H9 (cell line): ENCODE data around the gene ARPP21. TPM values are rescaled to one million over a fixed set of nuclear protein-coding genes. Genes with fewer than 3 reads are reported as not detected.

ENCODE experiments used
- DNase-seq: peaks from one replicate; pipeline ENCODE4 v3.0.0-alpha.2; 2017
- H2AFZ ChIP-seq: one replicate; pipeline ENCODE4 v1.6.1; 2013; ENCODE audit warnings: mild to moderate bottlenecking, low read length, control low read depth, moderate library complexity
- H2AK5ac ChIP-seq: 2 replicates; pipeline ENCODE4 v1.6.1; 2013; ENCODE audit warnings: low read length, control low read depth, mixed read lengths; ENCODE audit not compliant: insufficient read length
- H2BK120ac ChIP-seq: one replicate; pipeline ENCODE4 v1.6.1; 2013; ENCODE audit warnings: low read depth, mild to moderate bottlenecking, low read length, control low read depth, inconsistent platforms; ENCODE audit not compliant: poor library complexity, severe bottlenecking
- H2BK12ac ChIP-seq: 2 replicates; pipeline ENCODE4 v1.6.1; 2013; ENCODE audit warnings: low read length, control low read depth, mixed read lengths, low read depth; ENCODE audit not compliant: insufficient read length
- H2BK15ac ChIP-seq: 2 replicates; pipeline ENCODE4 v1.6.1; 2013; ENCODE audit warnings: low read depth, low read length, control low read depth
- H2BK20ac ChIP-seq: one replicate; pipeline ENCODE4 v1.6.1; 2013; ENCODE audit warnings: low read depth, mild to moderate bottlenecking, low read length, control low read depth, inconsistent platforms; ENCODE audit not compliant: poor library complexity, severe bottlenecking
- H2BK5ac ChIP-seq: 2 replicates; pipeline ENCODE4 v1.6.1; 2013; ENCODE audit warnings: low read length, control low read depth, mixed read lengths; ENCODE audit not compliant: insufficient read length
- H3K14ac ChIP-seq: 2 replicates; pipeline ENCODE4 v1.6.1; 2013; ENCODE audit warnings: low read length, control low read depth; ENCODE audit not compliant: insufficient read depth
- H3K18ac ChIP-seq: 2 replicates; pipeline ENCODE4 v1.6.1; 2013; ENCODE audit warnings: low read depth, mild to moderate bottlenecking, mixed read lengths, low read length, control low read depth; ENCODE audit not compliant: insufficient read length
- H3K23ac ChIP-seq: 2 replicates; pipeline ENCODE4 v1.6.1; 2013; ENCODE audit warnings: low read length, control low read depth, mixed read lengths, low read depth; ENCODE audit not compliant: insufficient read length
- H3K23me2 ChIP-seq: 2 replicates; pipeline ENCODE4 v1.6.1; 2013; ENCODE audit warnings: low read depth, mild to moderate bottlenecking, mixed read lengths, low read length, control low read depth; ENCODE audit not compliant: insufficient read length, poor library complexity, severe bottlenecking
- H3K27ac ChIP-seq: 2 replicates; pipeline ENCODE4 v1.5.1; 2013; ENCODE audit warnings: low read length, control low read depth, mixed read lengths, low read depth; ENCODE audit not compliant: insufficient read length
- H3K27me3 ChIP-seq: 2 replicates; pipeline ENCODE4 v1.6.1; 2013; ENCODE audit warnings: low read length, control low read depth, inconsistent platforms; ENCODE audit not compliant: insufficient read depth
- H3K4ac ChIP-seq: 2 replicates; pipeline ENCODE4 v1.6.1; 2013; ENCODE audit warnings: low read depth, mild to moderate bottlenecking, control low read depth, inconsistent platforms, low read length, moderate library complexity
- H3K4me1 ChIP-seq: 2 replicates; pipeline ENCODE4 v1.6.1; 2013; ENCODE audit warnings: low read length, control low read depth, inconsistent platforms; ENCODE audit not compliant: insufficient read depth
- H3K4me2 ChIP-seq: 2 replicates; pipeline ENCODE4 v1.6.1; 2013; ENCODE audit warnings: low read length, control low read depth, mixed read lengths; ENCODE audit not compliant: insufficient read length, insufficient read depth
- H3K56ac ChIP-seq: 2 replicates; pipeline ENCODE4 v1.6.1; 2013; ENCODE audit warnings: low read depth, mild to moderate bottlenecking, mixed read lengths, low read length, control low read depth; ENCODE audit not compliant: insufficient read length
- H3K79me1 ChIP-seq: 2 replicates; pipeline ENCODE4 v1.6.1; 2013; ENCODE audit warnings: low read depth, mild to moderate bottlenecking, moderate library complexity, low read length, control low read depth, inconsistent platforms; ENCODE audit not compliant: insufficient read depth, poor library complexity, severe bottlenecking
- H3K79me2 ChIP-seq: 2 replicates; pipeline ENCODE4 v1.6.1; 2013; ENCODE audit warnings: low read length, control low read depth, inconsistent platforms; ENCODE audit not compliant: insufficient read depth
- H3K9ac ChIP-seq: 2 replicates; pipeline ENCODE4 v1.6.1; 2013; ENCODE audit warnings: low read length, control low read depth, mixed read lengths; ENCODE audit not compliant: insufficient read length; ENCODE audit errors: extremely low read depth
- H3K9me3 ChIP-seq: one replicate; pipeline ENCODE4 v1.6.1; 2013; ENCODE audit warnings: low read depth, low read length, inconsistent platforms; ENCODE audit not compliant: control insufficient read depth
- H3T11ph ChIP-seq: one replicate; pipeline ENCODE4 v1.6.1; 2013; ENCODE audit warnings: mild to moderate bottlenecking, low read length, control low read depth, inconsistent platforms
- H4K20me1 ChIP-seq: one replicate; pipeline ENCODE4 v1.6.1; 2013; ENCODE audit not compliant: control insufficient read depth, insufficient read length, insufficient read depth
- H4K5ac ChIP-seq: 2 replicates; pipeline ENCODE4 v1.6.1; 2013; ENCODE audit warnings: low read depth, mild to moderate bottlenecking, mixed read lengths, low read length, control low read depth; ENCODE audit not compliant: insufficient read length
- H4K8ac ChIP-seq: replicated peaks from 2 replicates; pipeline ENCODE4 v1.6.1; 2013; ENCODE audit warnings: low read length, control low read depth, mixed read lengths, low read depth; ENCODE audit not compliant: insufficient read length
- H4K91ac ChIP-seq: 2 replicates; pipeline ENCODE4 v1.6.1; 2013; ENCODE audit warnings: low read depth, mild to moderate bottlenecking, moderate library complexity, mixed read lengths, low read length, control low read depth; ENCODE audit not compliant: insufficient read length
- H3K27ac Mint-ChIP-seq, 3 experiments: 2 replicates in 2 of 3; 3 replicates in 1 of 3; pipeline ENCODE4 v1.8.0; 2020 to 2021; ENCODE audit warnings: mixed read lengths in 3 of 3, mild to moderate bottlenecking in 1 of 3, moderate library complexity in 1 of 3
- H3K27me3 Mint-ChIP-seq: 2 replicates; pipeline ENCODE4 v1.8.0; 2021; ENCODE audit warnings: low read depth, mild to moderate bottlenecking, moderate library complexity, mixed read lengths
- H3K36me3 Mint-ChIP-seq, 3 experiments: 2 replicates in 2 of 3; 3 replicates in 1 of 3; pipeline ENCODE4 v1.8.0; 2020 to 2021; ENCODE audit warnings: low read depth in 3 of 3, mixed read lengths in 3 of 3; ENCODE audit not compliant: insufficient read depth in 1 of 3
- H3K4me1 Mint-ChIP-seq, 2 experiments: 2 replicates each; pipeline ENCODE4 v1.8.0; 2020; ENCODE audit warnings: mixed read lengths in 2 of 2
- H3K4me3 Mint-ChIP-seq, 2 experiments: 2 replicates in 1 of 2; 3 replicates in 1 of 2; pipeline ENCODE4 v1.8.0; 2020 to 2021; ENCODE audit warnings: mild to moderate bottlenecking in 2 of 2, mixed read lengths in 2 of 2, moderate library complexity in 1 of 2
- H3K9me3 Mint-ChIP-seq, 2 experiments: 2 replicates in 1 of 2; 3 replicates in 1 of 2; pipeline ENCODE4 v1.8.0; 2020; ENCODE audit warnings: mild to moderate bottlenecking in 2 of 2, mixed read lengths in 2 of 2, moderate library complexity in 1 of 2
- CTCF ChIP-seq: fragments of 200-600 bp; sonication (generic); conservative IDR thresholded peaks from 3 replicates; pipeline ENCODE4 v1.8.0; 2021; ENCODE audit warnings: antibody characterized with exemption, mild to moderate bottlenecking
- WGBS: extraction: QIAGEN DNeasy Blood & Tissue Kit; methylation state at CpG from one replicate; pipeline ENCODE4 v1.1.7; 2013; ENCODE audit warnings: missing lambda C conversion rate, low lambda C conversion rate, mixed read lengths; ENCODE audit not compliant: insufficient read length; ENCODE audit errors: extremely low coverage; 5-methylcytosine and 5-hydroxymethylcytosine counted together
- total RNA-seq: library from RNA; stranded (reverse); gene quantifications from 2 replicates; pipeline ENCODE4 v1.2.1, GENCODE V29; 2021

The ARPP21 gene
- total RNA-seq, 1 experiment from 2014 or later = not detected

DNA sequence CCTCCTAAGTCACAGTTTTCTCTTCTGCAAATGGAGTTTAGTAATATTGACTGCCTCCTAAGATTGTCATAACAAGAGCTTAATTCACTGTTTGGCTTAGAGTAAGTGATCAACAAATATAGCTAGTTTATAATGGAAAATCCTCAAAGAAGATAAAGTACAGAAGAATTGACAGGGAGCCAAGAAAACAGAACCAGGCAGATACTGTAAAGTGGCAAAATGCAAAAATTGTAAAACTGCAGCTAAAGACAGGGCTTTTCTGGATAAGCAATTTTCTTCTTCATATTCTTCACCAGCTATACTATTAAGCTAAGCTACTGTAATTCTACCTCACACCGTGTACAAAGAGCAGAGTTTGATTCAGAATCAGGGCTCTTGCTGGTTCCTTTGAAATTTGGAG is 148.6 kb downstream of the ARPP21 start:
- Histone ChIP-seq H2AFZ (no peak overlapping the region), H3T11ph (no peak overlapping the region), H3K9ac (no peak overlapping the region), H3K23ac (no peak overlapping the region), H3K4me2 (no peak overlapping the region), H3K27me3 (no peaks in the 10 kb centered on the region), H2BK20ac (no peak overlapping the region), H2AK5ac (no peak overlapping the region), H3K79me1 (no peaks in the 10 kb centered on the region), H2BK120ac (no peak overlapping the region), H3K9me3 (no peaks in the 10 kb centered on the region), H4K91ac (no peak overlapping the region), H3K4me1 (no peaks in the 10 kb centered on the region), H4K5ac (no peak overlapping the region), H4K8ac (no peak overlapping the region), H2BK5ac (no peak overlapping the region), H2BK15ac (no peak overlapping the region), H2BK12ac (no peak overlapping the region), H3K14ac (no peak overlapping the region), H3K27ac (no peak overlapping the region), H3K79me2 (no peaks in the 10 kb centered on the region), H3K4ac (no peak overlapping the region), H3K56ac (no peak overlapping the region), H3K18ac (no peak overlapping the region), H4K20me1 (no peaks in the 10 kb centered on the region), H3K23me2 (no peaks in the 10 kb centered on the region)
- no peaks in the 10 kb centered on the region for H3K36me3 Mint-ChIP-seq
- WGBS = no CpG with 5 or more reads among the region's 1 CpG
- H3K4me1 Mint-ChIP-seq = no peaks in the 10 kb centered on the region
- H3K27me3 Mint-ChIP-seq = no peaks in the 10 kb centered on the region
- H3K4me3 Mint-ChIP-seq = no peak overlapping the region
- no peak for DNase-seq
- H3K27ac Mint-ChIP-seq = no peak overlapping the region
- no peak for TF ChIP-seq CTCF
- H3K9me3 Mint-ChIP-seq = no peaks in the 10 kb centered on the region
